Activated gamma-delta T cell (primary cell): ENCODE data around the gene CD207.
"Not testable (repeated sequence)": the region's sequence is repeated elsewhere in the genome, so short reads cannot be mapped to it uniquely, and the experiment has no call there.

Experiments
- DNase-seq: peaks from one replicate; lab custom pipeline; 2025; lab: John Stamatoyannopoulos, UW

CD207 gene

DNA sequence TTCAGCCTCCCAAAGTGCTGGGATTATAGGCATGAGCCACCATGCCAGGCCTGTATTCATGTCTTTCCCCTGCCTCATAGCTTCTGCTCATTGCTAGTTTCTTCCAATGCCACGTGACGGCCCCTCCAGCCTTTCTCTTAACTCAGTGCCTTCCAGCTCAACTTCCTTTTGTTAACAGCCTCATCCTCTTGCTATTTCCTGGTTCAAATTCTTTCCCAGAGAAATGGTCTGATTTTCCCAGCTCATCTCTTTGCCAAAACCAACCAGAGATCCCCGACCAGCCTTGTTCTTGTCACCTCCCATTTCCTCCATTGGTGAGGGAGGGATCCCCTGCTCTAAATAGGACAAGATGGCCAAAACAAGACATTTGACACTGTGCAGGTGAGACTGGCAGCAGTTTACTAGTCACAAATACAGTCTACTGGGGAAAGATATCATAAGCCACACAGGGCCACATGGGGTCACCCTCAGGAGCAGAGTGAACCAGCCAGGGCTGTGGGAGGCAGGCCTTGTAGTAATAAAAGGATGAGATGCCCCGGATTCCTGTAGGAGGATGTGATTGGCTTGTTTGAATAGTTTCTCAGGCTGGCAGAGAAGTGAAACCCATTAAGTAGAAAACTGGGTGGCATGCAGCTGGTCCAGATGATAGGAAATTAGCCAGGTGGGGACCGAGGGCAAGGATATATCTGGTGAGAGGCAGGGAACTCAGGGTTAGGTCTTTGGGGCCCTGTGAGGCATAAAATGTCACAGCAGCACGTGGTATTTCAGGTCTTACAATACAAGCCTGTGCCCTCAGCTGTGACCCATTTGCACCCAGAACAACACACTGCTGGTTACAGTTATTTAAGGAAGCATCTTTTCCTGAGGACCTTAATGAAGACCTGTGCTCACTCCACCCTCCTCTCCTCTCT is 6.4 kb downstream of the CD207 start:
- DNase-seq: no peak

DNA sequence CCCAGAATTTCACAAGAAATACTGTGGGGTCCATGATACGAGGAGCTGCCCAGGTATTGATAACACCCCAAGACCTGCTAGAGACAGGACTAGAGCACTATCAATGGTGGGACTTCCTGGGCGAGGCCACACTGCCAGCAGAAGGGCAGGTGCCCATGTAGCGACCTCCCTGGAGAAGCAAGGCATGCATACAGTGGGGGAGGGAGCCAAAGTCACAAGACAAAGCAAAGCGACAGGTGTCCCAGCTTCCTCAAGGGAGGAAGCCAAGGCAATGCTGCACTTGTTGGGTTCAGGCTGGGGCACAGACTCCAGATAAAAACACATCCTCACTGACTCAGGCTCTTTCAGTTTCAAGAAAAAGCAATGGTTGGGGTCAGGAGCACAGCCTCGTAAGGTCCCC is 7.5 kb downstream of the CD207 start:
- no peak for DNase-seq

DNA sequence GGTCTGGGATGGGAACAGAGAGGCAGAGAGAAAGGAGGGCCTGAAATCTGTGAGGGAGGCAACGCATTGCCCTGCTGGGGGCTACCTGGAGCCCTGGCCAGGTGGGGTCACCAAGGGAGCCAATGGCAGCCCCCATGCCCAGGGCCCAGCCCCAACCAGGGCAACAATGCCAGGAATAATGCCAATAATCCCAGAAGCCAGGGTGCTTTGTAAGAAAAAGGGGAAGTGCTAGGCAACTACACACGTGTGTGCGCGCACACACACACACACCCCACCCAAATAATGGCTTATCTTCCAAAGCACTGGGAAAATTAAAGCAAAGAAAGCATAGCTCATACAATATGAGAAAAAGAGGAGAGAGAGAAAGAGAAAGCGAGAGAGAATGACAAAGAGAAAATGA is 8.2 kb downstream of the CD207 start:
- DNase-seq: no peak

DNA sequence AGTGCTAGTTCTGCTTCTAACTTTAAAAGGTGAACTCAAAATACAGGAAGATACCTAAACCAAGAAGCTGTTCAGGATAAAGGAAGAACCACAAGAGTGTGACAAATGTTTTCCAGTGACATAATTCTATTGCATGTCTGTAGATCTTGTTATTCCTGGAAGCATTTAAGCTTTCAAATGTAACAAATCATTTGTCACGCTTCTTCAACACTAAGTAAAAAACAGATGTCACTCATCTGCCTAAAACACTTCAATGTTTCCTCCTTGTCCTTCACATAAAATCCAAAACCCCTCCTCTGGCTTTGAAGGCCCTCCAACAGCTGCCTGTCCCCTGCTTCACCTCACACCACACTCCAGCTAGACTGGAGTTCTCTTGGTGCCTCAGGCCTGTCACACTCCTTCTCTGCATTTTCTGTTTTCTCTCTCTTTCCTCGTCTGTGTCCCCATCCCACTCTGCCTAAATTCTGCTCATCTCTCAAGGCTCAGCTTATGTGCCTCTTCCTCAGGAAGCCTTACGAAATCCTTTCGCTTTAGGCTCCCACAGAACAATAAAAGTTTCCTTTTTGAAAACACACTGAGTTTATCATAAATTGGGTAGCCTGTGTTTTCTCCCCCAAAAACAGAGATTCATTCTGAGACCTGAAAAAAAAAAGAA is 8.8 kb downstream of the CD207 start:
- no peak for DNase-seq

DNA sequence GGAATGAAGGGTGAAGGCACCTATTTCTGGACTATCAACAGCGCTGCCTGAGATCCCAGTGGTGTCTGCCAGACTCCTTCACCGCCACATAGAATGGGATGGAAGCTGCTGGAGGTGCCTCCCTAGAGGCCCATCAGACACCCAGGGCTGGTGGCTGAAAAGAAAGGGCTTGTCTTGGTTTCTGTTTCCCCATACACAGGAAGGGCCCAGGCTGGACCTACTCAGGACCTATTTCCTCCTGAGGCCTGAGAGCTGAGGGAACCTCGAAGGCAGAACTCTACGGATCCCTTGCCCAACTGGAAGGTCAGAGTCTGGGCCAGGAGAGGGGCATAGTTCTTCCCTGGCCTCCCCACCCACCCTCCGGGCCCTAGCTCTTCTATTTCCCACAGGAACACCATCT is 12.4 kb downstream of the CD207 start:
- no peak for DNase-seq

DNA sequence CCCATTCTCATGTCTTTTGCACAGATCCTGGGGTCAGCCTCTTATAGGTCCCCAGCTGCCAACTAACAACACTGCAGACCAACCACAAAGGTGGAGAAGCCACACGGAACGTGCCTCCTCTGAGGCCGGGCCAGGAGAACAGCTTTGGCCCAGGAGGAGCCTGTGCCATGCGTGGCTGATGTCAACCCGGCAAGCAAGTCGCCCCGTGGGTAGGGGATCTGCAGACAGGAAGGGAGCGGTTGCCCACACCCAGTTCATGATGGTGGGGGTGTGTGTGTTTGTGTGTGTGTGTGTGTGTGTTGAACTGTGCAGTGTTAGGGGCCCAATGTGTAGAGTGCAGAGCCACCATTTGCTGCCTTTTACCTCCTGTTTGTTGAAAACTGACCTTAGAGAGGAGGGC is 12.8 kb downstream of the CD207 start:
- no peak for DNase-seq

DNA sequence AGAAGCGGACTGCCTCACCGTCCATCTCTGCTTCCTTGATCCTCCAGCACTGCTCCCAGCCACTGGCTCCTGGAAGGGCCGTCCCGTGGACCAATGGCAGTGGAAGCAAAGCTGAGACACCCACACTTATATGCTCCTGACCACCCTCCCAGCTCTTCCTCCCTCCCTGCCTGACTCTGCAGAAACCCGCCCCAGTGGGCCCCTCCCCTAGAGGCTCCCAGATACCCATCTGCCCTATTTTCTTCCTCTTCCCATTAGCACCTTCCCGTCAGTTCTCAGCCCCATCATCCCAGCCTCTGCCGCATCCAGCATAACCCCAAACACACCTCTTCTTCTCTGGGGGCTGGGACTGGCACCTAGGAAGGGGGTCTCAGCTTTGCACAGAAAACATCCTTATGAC is 15.1 kb downstream of the CD207 start, which contains the start of gene CLEC4F:
Gene CLEC4F (minus strand): TSS at position 101 of the 400 bp plus-strand sequence. CDS start 76 bp downstream, at position 25.
- DNase-seq: no peak

DNA sequence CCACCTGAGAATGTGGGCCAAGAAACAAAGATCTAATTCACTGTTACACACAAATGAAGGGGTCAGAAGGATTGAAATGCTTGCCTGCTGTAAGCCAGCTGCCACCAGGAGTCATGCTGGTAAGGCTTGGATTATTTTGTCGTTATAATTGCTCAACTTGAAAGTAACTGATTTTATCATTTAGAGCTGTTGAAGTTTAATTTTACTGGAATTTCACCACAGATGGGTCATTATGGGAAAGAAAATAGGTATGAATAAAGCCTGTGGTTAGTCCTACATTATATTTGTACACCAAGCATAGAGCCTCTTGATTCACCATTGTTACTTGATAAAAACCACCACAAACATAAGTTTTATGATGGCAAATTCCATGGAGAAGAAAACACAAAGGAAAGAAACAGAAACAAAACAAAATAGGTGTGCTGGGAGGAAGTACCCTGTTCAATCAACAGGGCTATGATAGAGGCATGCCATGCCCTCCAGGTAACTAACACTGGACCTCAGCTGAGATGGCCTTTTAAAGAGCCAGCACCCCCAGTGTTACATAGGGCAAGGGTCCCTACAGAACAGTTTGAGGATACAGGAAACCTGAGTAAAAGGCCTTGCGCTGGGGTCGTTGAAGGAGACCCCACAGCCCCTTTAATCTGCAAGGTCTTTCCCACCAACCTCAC is 18.2 kb downstream of the CD207 start:
- no peak for DNase-seq

DNA sequence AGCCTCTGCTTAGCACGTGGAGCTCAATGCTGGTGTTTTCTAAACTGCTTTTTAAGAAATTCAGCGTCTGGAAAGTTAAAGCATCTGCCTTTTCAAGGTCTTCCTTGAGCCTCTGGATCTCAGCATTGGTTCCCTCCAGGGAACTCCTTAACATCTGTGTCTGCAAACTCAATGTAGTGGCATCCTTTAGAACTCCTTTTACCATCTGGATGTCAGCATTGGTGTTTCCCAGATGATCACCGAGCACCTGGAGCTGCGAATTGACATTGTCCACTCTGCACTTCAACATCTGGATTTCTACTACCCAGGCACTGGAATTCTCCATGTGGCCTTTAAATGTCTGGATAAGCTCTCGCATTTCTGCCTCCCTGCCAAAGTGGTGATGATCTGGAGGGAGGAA is 18.9 kb downstream of the CD207 start:
- DNase-seq: no peak

DNA sequence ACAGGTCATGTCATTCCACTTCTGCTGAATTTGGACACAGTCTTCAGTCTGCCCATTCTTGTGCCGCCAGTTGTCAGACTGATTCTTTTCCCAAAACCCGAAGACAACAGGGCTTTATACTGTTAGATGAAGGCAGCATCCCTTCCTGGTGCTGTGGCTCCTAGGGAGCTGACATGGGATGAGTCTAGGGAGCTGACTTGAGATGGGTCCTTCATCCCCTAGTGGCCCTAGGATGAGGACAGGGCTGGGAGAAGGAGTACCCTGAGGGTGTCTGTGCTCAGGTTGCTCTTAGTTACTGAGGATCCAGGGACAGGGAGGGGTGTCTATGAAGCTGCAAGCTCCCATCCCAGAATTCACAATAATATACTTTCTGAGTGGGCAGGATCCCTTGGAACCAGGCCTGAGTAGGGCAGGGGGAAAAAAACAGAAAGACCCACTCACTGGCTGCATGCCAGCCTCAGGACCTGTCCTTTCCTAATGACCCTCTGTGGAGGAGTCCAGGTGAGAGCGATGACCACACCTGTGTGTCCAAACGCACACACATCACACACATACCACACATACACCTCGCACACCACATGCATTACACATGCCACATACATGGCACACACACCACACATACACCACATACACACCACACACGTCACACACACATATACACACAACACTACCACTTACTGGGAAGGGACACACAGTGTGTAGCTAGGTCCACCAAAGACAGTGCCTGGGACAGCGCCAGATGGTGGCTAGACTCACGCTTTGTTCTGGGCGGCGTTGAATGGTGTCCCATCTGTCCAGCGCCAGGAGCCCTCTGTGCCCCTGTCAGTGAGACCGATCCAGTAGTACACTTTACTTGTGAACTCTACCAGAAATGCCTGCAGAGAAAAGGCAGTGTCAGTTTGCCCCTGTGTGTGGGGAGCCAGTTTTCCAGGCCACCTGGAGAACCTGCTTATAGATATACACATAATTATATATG is 26.3 kb downstream of the CD207 start:
- DNase-seq: no peak

DNA sequence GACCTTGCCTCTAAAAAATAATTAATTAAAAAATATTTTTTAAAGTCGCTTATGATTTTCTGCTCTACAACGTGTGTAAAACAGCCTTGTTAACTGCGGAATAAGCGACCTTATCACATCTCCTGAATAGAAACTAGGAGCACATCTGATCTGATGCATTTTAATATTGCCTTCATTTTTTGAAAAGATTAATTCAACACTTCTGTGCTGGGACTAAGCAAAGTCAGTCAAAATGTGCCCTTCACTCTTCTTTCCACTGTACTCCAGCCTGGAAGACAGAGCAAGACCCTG is 27.8 kb downstream of the CD207 start:
- DNase-seq: no peak

DNA sequence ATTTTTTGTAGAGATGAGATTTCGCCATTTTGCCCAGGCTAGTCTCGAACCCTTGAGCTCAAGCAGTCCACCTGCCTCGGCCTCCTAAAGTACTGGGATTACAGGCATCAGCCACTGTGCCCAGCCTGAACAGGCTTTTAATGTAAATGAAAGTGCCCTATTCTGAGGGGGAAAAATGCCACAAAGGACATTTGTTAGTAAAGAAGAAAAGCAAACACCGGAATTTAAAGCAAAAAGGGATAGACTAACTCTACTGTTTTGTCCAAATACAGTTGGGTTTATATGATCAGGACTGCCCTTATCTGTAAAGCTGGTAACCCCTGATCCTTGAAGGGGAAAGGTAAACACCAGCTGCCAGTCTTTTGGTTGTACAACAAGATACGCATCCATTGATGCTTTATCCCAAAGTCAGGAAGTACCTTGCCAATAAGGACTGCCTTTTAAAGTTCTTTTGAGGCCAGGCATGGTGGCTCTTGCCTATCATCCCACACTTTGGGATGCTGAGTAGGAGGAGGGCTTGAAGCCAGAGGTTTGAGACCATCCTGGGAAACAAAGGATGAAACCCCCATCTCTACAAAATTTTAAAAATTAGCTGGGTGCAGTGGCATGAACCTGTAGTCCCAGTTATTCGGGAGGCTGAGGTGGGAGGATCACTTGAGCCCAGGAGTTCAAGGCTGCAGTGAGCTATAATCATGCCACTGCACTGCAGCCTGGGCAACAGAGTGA is 28.4 kb downstream of the CD207 start:
- DNase-seq: no peak

DNA sequence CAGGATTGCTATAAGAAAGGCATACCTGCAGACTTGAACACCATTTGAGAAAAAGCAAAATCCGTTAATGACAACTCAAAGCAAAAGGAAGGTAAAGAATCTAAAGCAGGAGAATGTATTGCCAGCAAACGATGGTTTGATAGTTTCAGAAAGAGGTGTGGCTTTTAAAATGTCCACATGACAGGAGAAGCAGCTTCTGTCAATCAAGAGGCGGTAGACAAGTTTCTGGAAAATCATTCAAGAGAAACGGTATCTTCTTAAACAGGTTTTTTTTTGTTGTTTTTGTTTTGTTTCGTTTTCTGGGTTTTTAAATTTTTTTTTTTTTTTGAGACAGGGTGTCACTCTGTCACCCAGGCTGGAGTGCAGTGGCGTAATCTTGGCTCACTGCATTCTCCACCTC is 29.0 kb downstream of the CD207 start:
- DNase-seq: no peak

DNA sequence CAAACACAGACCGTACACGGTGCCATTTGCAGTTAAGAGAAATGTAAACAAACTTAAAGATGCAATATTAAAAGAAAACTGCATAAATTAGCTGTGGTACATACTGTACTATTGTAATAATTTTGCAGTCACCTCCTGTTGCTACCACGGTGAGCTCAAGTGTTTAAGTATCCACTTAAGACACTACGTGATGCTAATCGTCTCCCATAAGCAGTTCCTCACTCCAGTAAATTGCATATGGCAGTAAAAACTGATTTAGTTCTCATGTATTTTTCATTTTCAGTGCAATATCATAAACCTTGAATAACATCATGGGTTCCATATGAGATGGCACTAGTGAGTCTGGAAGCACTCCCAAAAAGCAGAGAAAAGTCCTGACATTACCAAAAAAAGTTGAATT is 29.6 kb downstream of the CD207 start:
- DNase-seq: no peak

DNA sequence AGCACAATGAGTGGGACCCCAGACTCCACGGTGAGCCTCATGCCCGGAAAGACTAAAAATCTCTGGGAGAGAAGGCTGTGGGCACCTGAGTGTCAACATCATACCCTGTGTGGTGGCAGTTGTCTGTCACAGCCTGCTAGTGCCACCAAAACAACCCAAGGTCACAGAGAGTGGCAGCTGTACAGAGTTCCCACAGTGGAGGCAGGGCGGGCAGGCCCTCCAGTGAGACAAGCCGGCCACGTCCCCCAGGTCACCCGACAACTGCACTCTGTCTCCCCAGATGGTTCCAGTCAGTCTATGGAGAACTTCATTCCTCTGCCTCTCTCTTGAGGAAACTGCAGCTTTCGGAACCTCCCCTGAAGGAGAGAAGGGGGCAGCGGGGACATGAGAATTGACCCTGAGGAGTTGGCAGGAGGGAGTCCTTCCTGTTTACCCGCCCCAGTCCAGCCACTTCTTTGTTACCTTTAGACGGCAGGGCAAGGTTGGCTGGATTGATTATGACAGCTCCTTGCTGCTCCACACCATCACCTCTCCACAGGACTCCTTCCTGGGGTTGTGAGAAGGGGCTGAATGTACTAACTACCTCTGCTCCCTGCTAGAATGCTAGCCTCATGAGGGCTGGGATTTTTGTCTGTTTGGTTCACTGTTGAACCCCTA is 33.9 kb downstream of the CD207 start:
- DNase-seq: no peak

DNA sequence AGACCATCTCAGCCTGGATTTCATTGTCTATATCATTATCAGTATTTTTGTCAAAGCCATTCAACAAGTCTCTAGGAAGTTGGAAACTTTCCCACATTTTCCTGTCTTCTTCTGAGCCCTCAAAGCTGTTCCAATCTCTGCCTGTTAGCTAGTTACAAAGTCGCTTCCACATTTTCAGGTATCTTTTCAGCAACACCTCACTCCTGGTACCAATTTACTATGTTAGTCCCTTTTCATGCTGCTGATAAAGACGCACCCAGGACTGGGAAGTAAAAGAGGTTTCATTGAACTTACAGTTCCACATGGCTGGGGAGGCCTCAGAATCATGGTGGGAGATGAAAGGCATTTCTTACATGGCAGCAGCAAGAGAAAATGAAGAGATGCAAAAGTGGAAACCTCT is 35.9 kb downstream of the CD207 start:
- DNase-seq: no peak

DNA sequence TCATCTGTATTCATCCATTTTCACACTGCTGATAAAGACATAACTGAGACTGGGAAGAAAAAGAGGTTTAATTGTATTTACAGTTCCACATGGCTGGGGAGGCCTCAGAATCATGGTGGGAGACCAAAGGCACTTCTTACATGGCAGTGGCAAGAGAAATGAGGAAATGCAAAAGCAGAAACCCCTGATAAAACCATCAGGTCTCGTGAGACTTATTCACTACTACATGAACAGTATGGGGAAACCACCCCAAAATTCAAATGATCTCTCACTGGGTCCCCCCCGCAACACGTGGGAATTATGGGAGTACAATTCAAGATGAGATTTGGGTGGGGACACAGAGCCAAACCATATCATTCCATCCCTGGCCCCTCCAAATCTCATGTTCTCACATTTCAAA is 37.6 kb downstream of the CD207 start:
- DNase-seq: not testable (repeated sequence)

DNA sequence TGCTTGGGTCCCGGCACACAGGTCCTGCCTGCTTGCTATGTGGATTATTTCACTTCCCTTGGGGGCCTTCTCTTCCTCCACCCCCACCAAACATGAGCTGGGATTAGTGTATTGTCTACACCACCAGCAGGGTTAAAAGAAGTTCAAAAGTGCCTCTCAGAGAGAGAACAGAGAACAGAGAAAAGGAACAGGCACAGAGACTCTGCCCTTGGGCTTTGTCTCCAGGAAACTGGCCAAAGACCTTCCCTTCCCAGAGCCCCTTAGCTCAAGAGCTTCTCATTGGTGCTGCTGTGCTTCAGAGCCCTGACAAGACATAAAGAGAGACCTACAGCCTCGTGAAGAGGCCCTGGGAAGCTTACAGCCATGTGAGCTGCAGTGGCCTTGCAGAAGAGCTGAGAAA is 38.1 kb downstream of the CD207 start:
- no peak for DNase-seq

DNA sequence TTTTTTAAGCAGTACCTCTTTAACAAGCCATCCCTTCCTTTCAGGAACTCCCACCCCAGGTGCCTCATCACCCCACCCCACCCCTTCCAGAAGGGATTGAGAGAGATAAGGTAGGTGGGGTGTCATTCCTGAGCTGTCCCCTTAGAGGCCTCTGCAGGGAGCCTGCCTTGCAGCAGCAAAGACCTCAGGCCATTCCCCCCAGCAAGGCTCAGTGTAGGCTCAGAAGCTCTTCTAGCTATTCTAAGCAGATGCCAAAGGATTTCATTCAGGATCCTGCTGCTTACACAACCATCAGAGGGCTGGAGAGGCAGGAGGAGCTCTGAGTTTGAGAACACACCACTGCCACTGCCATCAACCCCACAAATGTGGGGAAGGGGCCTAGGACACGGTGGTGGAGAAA is 39.4 kb downstream of the CD207 start:
- DNase-seq: no peak

DNA sequence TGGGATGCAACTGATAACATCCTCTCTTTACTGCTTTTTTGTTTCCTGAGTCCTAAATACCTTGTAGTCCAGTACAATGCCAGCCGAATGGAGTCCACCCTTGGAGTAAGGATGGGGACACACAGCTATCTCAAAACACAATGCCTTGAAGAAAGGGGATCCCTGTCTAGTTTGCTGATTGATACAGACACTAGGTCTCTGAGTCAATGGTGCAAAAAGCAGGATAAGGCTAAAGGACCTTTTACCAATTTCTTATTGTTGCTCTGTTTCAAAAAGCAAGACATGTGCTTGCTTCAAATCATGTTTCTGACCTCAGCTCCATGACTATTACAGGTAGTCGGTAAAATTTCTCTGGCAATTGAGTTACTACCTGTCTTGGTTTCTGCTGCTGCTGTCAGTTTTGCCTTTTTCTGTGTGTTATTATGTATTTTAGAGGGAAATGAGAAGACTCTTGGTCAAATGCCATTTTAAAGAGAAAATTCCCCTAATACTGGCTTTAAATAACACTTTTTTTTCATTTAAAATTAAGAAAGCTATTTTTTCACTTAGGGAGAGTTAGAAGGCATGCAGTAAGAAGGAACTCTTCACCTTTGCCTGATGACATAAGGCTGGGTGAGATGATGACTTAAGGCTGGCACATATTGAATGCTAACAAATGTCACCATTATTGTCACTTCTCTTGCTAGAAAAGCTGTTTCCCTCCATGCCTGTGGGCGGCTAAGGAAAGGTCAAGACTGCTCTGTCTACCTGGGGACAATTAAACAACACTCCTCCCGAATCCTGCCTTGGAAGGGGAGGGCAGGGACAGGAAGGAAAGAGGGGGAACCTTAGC is 40.2 kb downstream of the CD207 start:
- DNase-seq: no peak
